ENCODE measurements around the gene AP5S1. TPM values are rescaled to one million over a fixed set of nuclear protein-coding genes. Genes with fewer than 3 reads are reported as not detected.
A peak's percentile ranks its signal among the peaks of the same experiment; 100 is the strongest.

AP5S1 gene
- total and polyA plus RNA-seq, 9 of the 15 experiments (the other 6 are each of a cell fraction or from before 2014, with no cell fraction given), result 2.6 to 8.8 (median 4.4) TPM

DNA sequence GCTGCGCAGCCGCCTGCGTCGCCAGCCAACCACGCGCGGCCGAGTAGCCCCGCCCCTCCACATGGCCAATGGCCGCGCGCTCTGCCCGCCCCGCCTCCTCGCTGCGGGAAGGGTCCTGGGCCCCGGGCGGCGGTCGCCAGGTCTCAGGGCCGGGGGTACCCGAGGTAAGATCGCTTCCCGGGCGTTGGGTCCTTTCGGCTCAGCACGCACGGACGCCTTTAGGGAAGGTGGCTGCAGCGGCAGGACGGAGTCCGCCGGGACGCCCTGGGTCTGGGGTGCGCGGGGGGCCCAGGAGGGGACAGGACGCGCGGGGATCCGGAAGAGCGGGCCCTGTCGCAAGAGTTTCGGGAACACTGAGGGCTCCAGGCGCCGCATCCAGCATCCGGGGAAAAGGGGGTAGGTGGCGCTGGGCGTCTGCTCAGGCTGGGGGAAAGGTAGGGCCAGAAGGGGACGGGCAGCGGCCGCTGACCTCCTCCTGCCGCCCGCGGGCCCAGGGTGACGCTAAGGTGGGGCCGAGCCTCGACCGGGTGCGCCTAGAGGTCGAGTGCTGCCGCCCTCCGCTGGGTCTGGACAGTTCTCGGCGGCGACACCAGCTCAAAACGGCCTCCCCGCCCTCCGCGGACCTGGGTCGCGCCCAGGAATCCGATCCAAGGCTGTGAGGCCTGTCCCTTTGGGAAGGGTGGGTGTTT, 26.5 kb downstream of the AP5S1 start, which contains the start of gene MAVS (continued):
- 0 out of 2 replicates have a peak, but pooled peaks have one; percentile 16 for TF ChIP-seq THAP12 (CRISPR knock-in tag; IDR thresholded peaks at IDR 0.05)
- no peak for TF ChIP-seq ZNF717 (CRISPR knock-in tag; IDR thresholded peaks at IDR 0.05)
- TF ChIP-seq TFAM (CRISPR knock-in tag; conservative IDR thresholded peaks at IDR 0.05), result no peak
- peak; percentile 64 for TF ChIP-seq KDM5B (IDR thresholded peaks at IDR 0.05; ENCODE audit: insufficient replicate concordance, low read depth, low read length)
- TF ChIP-seq FIP1L1 (IDR thresholded peaks at IDR 0.05; ENCODE audit: low read depth, low read length, poor library complexity, severe bottlenecking), result no peak
- TF ChIP-seq OTX1 (CRISPR knock-in tag; IDR thresholded peaks at IDR 0.05), result no peak
- no peak for TF ChIP-seq ZBTB40 (IDR thresholded peaks at IDR 0.05)
- no peak for TF ChIP-seq ZBTB40 (CRISPR knock-in tag; IDR thresholded peaks at IDR 0.05)
- no peak for TF ChIP-seq KLF6 (CRISPR knock-in tag; IDR thresholded peaks at IDR 0.05; ENCODE audit: borderline replicate concordance)
- no peak for TF ChIP-seq ZNF354B (CRISPR knock-in tag; IDR thresholded peaks at IDR 0.05)
- TF ChIP-seq TCF7L2 (IDR thresholded peaks at IDR 0.05; ENCODE audit: low read depth, low read length), result no peak
- peak; percentile 85 for TF ChIP-seq MYC (IDR thresholded peaks at IDR 0.05; ENCODE audit: low read depth, low read length)
- TF ChIP-seq MYC (CRISPR knock-in tag; IDR thresholded peaks at IDR 0.05; ENCODE audit: borderline replicate concordance, low read depth), result peak; percentile 55; the same call in 1 of the 2 replicates
- no peak for TF ChIP-seq MCM2 (IDR thresholded peaks at IDR 0.05; ENCODE audit: low read depth)
- no peak for TF ChIP-seq ZNF41 (CRISPR knock-in tag; conservative IDR thresholded peaks at IDR 0.05)
- no peak for TF ChIP-seq ZNF133 (CRISPR knock-in tag; IDR thresholded peaks at IDR 0.05)
- TF ChIP-seq HSF4 (CRISPR knock-in tag; IDR thresholded peaks at IDR 0.05; ENCODE audit: borderline replicate concordance), result no peak
- peak; percentile 94 to 95 for TF ChIP-seq NRF1 (conservative IDR thresholded peaks at IDR 0.05 in 1 of 2, IDR thresholded peaks at IDR 0.05 in 1 of 2)

Data from K562 (cell line).